CD4-positive, alpha-beta T cell treated with Interleukin-15 for 4 hours (primary cell): ENCODE data around the gene PPP6R3.
A peak's percentile ranks its signal among the peaks of the same experiment; 100 is the strongest.
"Not testable (repeated sequence)": the region's sequence is repeated elsewhere in the genome, so short reads cannot be mapped to it uniquely, and the experiment has no call there.

Experiments used
- DNase-seq: peaks from one replicate; pipeline ENCODE4 v3.0.0-alpha.2; 2020; ENCODE audit warnings: low spot score

Gene PPP6R3

DNA sequence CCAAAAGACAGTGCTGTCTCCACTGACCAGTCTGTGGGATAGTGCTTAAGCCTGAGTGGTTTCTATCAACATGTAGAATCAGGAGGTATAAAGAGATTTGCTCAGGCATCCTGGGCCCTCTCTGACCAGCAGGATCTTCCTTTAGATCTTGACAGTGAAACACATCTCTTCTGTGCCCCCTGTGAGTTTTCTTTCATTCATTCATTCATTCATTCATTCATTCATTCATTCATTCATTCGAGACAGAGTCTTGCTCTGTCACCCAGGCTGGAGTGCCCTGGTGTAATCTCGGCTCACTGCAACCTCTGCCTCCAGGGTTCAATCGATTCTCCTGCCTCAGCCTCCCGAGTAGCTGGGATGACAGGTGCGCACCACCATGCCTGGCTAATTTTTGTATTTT, 26.4 kb upstream of the PPP6R3 start:
- not testable (repeated sequence) for DNase-seq

DNA sequence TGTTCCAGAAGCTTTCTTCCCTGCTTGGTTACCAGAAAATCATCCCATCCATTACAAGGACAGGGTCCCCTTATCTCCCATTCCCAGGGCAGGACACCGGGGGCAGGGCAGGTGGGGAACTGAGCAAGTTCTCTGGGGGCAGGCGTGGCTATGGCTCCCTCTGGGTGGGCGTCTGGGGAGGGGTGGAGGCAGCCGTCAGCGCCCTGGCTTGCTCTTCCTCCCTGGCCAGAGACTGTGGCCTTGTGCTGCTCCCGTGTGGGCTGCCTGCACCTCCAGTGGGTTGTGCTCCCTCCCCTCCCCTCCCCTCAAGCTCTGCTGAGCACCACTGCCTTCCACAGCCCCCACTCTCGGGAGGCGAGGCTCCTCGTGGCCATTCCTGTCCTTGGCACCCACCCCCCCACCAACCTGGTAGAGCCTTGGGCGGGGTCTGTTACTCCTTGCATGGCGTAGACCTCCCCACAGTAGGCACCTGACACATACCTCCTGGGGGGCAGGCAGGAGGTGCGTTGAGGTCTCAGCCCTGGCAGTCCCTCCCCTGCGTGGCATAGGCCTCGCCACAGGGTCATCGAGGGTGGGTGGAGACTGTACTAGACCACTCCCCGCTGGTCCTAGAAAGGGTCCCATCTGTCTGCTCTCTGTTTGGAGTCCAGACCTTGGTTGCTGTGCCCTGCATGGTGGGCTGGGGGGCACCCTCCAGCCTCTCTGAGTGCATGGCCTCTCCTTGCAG, 24.2 kb upstream of the PPP6R3 start:
- no peak for DNase-seq

- peak; percentile 11 for DNase-seq
Measured at GRCh38 chr11:68436985-68437926, 23.3 kb upstream of the PPP6R3 start.

GRCh38 chr11:68437927-68438657, 22.5 kb upstream of the PPP6R3 start:
- no peak for DNase-seq

DNA sequence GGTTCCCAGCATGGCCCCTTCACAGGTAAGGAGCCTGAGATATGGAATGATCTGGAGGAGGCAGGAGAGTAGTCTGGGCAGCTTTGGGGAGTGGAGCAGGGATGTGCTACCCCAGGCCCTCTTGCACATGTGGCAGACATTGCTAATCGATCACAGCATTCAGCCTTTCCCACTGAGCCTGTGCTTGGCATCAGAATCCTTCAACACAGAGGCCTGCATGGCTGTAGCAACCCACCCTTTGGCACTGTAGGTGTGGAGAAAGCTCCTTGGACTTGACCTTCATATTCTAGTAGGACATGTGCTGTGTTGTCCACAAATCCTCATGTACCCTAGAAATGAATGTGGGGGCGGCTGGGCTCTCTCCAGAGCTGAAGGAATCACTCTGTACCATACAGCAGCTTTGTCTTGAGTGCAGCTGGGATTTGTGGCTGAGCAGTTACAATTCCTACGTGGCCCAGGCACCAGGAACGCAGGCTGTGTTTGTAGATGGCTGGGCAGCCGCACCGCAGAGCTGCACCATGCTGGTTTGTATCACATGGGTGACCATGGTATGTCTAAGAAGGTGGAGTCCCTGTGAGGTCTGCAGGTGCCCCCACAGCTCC, 21.8 kb upstream of the PPP6R3 start:
- no peak for DNase-seq

DNA sequence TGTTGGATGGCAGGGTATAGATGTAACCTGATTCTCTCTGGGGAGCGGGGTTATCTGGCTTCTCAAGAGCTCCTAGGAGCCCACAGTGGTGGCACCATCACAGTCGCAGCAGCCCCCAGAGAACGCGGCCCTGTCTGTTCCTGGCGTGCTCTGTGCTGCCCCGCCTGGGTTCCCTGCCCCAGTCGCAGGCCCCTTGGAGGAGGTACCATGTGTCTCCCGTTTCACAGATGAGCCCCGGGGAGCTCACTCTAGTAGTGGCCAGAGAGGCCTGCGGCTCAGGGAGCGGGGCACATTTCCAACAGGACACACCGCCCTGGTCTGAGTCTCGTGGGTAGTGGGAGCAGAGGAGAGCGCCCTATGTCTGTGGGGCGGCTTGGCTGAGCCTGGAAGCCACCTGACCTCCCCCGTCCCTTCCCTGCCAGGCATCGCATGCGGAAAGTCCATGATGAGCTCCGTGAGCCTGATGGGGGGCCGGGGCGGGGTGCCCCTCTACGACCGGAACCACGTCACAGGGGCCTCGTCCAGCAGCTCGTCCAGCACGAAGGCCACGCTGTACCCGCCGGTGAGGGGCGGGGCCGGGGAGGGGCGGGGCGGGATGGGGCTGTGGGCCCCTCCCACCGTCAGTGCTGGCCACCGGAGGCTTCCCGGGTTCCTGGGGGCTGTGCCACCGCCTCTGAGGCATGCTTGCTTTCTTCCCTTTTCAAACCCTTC, 21.0 kb upstream of the PPP6R3 start:
- DNase-seq = no peak

- DNase-seq = no peak
Measured at GRCh38 chr11:68440224-68440623, 20.3 kb upstream of the PPP6R3 start.

GRCh38 chr11:68441466-68442230, 18.9 kb upstream of the PPP6R3 start:
- no peak for DNase-seq

DNA sequence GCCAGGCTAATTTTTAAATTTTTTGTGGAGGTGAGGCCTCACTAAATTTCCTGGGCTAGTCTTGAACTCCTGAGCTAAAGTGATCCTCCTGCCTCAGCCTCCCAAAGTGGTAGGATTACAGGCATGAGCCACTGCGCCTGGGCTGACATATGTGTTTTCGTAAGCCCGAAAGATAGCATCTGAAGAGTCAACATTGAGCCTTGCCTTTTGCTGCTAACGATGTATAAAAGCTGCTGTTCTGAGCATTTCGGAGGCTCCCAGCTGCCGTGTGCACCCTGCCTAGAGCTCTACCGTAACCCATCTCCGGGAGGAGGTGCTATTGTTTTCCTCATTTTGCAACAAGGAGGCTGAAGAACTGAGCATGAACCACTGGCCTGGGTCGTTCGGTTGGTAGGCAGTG, 18.1 kb upstream of the PPP6R3 start:
- DNase-seq = no peak

DNA sequence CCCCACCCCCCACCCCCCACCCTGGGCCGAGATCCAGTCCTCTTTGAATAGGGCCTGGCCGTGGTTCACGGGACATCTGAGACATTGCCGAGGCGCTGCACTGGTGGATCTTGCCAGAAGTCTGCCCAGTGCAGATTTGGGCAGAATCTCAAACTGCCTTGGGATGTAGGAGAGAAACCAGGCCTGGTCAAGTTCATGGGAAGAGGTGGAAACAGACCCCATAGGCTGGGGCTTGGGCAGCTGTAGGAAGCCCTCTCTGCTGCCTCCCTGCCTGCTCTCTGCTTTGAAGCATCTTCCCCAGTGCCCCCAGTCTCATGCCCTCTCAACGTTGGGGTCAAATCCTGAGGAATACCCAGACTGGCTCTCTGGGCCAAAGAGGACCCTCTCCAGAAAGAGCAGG, 16.0 kb upstream of the PPP6R3 start:
- DNase-seq = no peak

DNA sequence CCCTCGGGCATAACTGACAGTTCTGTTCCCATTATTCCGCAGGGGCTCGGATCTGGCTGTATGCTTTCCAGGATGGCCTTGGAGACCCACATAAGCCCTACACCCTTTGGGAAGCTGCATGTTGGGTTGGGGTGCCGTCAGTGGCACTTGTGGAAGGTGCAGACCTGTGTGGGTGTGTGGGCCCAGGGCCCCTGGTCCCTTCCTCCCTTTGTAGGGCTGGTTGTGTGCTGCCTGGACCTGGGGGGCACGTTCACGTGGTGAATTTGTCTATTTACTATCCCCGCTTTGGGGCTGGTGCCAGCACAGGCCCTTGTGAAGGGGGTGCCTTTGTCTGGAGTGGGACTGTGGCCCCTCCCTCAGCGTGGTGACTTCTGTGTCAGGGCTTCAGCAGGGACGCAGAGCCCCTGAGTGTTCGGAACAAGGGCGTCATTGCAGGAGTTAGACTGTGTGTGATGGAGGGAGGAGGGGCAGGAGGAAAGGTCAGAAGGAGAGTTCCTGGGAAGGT, 15.0 kb upstream of the PPP6R3 start:
- no peak for DNase-seq

GRCh38 chr11:68446046-68446725, 14.4 kb upstream of the PPP6R3 start:
- no peak for DNase-seq

DNA sequence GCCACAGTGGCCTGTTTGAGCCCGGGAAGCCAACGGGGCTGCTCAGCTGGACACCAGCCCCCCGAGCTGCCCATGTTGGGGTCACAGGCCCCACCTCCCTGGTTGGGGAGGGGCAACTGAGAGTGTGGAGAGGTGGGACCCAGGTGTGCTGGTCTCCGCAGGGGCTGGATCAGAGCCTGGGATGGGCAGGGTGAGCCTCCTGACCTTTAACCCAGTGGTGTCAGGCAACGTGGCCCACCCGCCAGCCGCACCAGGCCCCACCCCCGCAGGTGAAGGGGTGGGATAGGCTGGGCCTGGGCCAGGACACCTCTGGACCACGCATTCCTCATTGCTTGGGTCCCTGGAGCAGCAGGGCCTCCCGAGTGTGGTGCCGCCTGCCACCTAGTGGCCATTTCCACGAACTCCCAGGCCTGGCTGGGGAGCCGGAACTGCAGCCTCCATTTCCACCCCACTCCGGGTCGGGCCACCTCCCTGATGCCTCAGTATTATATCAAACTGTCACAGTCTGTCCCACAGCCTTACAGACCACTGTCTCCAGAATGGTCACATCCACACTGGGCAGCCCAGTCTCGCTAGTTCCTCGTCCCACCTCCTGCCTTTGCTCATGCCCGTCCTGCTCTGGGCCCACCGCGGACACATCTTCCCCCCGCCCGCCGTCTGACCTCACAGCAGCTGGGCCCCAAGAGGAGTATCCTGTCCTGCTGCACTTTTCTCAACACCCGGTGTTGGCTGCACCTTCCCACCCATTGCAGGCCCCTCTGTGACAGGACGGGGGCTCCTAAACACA, 13.3 kb upstream of the PPP6R3 start:
- peak; percentile 79 for DNase-seq

DNA sequence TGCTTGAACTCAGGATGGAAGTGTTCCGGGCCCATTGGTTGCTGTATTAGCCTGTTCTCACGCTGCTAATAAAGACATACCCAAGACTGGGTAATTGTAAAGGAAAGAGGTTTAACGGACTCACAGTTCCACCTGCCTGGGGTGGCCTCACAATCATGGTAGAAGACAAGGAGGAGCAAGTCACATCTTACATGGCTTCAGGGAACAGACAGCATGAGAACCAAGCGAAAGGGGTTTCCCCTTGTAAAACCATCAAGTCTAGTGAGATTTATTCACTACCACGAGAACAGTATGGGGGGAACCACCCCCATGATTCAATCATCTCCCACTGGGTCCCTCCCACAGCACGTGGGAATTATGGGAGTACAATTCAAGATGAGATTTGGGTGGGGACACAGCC, 12.6 kb upstream of the PPP6R3 start:
- not testable (repeated sequence) for DNase-seq

- DNase-seq = no peak
Measured at GRCh38 chr11:68448604-68449011, 11.9 kb upstream of the PPP6R3 start.

DNA sequence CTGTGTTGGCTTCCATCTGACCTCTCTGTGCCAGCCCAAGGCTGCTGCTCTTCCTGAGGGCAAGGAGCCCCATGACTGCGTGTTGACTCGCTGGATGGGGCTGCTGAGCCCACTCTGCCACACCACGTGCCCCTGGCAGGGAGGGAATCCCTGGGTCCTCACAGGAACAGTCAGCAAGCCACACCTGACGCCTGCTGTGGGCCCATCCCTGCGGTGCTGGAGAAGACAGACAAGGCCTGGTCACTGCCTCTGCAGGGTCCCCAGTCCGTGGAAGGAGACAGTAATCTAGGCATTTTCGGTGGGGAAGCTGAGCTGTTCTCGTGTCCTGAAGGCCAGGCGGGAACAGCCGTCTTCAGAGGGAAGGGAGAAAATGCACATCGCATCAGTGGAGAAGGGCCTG, 10.6 kb upstream of the PPP6R3 start:
- no peak for DNase-seq

- no peak for DNase-seq
Measured at GRCh38 chr11:68450711-68451110, 9.8 kb upstream of the PPP6R3 start.

- no peak for DNase-seq
Measured at GRCh38 chr11:68454767-68455166, 5.8 kb upstream of the PPP6R3 start.

DNA sequence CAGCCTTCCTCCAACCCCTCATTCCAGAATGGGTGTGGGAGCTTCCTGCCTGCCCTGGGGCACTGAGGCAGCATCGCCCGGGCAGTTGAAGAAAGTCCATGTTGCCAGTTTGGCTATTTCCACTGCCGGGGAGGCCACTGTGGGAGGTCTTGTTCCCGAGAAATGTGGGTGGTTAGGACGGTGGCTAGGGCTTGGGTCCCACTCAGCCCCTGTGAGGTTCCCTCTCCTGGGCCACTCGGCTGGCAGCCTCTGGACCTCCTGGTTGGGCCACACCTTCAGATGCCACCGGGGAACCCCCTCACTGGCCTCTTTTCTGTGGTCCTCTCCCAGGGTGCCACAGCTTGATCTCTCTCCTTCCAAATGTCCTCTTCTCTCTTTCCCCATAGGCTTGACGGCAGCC, 5.1 kb upstream of the PPP6R3 start:
- no peak for DNase-seq
